HG02852 (cell line): ENCODE results near the gene GPR39.

Experiments used
- ATAC-seq: cut with Tn5 transposase; IDR thresholded peaks from one replicate; pipeline ENCODE4 v1.9.1; 2021; ENCODE audit warnings: mild to moderate bottlenecking, moderate library complexity; ENCODE audit not compliant: unreplicated experiment

GPR39 gene

DNA sequence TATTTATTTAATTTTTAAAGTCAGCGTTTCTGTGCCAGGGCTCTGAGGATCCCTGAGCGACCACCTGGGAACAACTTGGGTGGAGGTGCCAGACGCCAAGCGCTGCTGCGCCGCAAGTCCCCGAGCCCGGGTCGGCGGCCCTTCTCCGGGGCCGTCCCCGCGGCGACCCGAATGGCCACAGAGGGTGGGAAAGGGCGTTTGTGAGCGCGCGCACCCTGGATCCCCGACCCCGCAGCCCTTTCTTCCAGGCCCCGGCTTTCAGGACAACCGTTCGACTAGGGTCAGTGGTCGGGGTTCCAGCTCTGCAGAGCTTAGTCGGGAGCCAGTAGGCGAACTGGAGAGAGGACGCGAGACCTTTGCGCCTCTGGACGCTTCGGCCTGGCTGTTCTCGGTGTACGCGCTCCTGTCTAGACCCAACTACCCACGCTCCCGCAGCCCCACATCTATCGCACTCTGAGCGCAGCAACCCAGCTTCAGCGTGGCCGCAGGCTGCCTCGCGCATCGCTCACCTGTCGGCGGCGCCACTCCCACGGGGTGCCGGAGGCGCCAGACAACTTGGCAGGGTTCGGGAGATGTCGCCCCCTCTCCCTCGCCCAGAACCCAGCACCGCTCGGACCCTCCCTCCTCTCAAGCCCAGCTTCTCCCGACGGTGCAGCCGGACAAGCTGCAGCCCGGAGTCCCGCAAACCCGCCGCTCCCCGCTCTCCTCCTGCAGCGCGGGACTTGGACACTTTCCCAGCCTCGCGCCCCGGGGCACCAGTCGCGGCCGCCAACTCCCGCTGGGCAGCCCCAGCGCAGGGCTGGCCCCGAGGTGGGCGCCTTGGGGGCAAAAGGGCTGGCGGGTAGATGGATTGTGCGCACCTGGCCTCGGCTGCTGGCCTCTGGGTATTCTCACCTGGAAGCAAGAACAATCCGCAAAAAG lies 252.6 kb downstream of the GPR39 start:
- no peak for ATAC-seq

DNA sequence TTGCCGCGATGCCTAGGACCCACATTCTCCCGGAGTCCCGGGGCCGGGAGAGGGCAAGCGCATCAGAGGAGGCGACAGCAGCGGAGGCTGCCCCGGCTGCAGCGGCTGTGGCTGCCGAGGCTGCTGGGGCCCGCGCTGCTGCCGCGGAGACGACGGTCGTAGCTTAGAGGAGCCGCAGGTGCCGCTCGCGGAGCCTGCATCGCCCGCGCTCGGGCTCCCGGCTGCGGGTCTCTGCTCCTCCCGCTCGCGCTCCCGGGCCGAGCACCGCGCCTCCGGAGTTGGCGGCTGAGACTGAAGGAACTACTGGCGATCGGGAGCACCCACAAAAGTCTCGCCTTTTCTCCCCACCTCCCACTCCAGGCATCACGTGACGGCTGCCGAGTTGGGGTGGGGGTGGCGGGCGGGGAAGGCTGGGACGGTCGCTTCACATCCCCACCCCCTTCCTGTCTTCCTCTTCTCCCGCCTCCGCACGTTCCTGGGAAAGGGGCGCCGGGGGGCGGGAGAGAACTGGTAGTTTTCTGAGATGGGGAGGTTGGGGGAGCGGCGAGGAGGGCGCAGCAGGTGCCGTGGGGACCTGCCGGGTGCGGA lies 253.4 kb downstream of the GPR39 start, which contains the start of gene LYPD1:
Gene LYPD1 (minus strand): TSS at position 298 of the 588 bp plus-strand sequence. CDS start 273 bp downstream, at position 25.
- ATAC-seq, result no peak

DNA sequence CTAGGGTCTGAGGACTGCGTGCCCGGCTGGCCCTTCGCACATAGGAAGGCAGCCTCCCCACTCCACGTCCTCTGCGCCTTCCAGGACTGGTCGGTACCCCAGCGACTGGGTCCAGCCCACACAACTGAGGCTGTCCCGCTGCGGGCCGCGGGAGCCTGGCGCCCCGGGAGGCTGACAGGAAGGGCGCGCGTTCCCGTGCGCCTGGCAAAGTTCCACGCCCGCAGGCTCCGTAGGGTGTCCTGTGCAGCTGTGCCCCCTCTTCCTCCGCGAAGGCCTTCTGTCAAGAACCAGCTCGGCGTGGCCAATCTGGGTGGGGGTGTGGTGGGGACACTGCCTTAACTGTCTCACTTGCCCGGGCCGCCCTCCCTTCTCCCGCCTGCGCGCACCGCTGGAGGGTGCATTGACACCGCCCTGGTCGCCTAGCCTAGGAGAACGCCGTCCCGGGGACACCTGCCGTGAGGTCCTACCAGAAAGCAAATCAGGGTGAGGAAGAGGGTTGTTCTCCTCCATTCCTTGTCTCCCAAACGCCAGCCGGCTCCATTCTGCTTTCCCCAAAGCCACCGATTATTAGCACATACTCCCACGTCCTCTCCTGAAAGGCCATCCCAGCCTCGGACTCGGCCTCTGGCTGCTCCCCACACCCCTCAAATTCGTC lies 254.0 kb downstream of the GPR39 start:
- ATAC-seq, result no peak

DNA sequence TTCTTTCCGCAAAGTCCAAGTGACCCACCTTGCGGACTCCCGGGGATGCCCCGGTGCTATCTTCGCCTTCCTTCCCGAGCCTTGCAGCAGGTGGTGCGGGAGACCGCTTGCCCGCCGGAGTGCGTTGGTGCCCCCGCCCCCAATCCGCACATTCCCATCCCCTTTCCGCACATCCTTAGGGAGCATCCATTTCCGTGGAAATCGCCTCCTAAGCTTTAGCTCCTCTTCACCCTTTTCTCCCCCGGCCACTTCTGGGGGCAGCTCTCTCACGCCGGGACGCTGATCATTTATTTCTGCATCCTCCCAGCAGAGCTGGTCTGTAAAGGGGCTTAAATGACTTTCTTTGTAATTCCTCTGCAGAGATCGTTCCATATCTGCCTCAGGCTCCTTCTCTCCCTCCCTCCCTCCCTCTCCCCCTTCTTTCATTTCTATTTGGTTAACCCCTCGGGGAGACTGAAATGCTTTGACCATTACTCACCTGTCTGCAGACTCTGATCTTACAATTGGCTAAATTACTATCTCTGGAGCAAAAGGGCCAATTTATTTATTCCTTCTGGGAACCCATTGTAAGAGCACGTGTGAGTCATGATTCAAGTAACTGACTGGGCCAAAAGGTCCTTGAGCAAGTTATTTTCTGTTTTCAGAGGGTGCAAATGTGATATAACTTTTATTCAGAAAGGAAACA lies 254.7 kb downstream of the GPR39 start:
- no peak for ATAC-seq

DNA sequence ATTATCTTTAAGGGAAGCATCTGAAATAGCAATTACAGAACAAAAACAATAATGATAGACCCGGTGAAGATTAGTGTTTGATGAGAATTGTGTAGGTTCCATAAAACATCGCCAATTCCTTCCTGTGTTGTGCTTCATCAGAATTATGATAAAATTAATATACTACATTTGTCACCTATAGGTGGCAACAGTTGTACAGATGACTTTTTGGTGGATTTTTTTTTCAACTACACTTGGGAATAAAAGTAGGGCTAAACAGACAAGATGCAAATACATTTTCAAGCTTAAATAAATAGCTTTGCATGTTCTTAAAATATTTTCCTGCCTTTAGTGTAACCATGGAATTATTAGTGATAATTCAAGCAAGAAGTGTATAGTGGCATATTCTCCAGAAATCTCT lies 260.4 kb downstream of the GPR39 start:
- ATAC-seq, result no peak

DNA sequence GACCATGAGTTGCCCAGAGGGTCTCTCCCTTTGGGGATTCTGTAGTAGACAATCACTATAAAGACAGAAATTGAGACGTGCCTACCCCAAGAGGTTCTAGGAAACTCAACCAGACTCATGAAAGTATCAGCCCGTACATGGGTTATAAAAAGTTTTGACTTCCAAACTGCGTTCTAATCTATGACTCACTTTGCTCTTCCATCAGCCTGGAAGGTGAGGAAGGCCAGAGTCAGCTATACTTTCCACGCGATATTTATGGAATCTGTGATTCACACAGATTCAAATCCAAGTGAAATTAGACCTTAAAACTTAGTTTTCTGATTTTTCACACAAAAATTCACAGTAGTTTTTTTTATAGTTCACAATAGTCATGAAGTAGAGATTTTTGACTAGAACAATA lies 261.1 kb downstream of the GPR39 start:
- no peak for ATAC-seq

DNA sequence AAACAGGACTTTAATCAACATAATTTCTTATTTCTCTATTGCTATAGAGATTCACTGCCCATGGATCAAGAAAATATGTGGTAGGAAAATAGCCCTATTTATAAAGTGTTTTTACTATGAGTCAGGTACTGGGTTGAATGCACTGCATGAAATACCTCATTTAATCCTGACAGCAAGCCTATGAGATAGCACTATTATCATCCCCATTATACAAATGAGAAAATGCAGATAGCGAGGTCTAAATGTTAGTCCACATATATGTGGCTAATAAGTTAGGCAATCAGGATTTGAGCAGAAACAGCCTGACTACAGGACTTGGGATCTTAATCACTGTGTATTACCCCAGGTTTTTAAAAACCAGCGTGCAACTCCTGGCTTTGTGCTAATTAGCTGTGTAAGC lies 261.9 kb downstream of the GPR39 start:
- no peak for ATAC-seq

DNA sequence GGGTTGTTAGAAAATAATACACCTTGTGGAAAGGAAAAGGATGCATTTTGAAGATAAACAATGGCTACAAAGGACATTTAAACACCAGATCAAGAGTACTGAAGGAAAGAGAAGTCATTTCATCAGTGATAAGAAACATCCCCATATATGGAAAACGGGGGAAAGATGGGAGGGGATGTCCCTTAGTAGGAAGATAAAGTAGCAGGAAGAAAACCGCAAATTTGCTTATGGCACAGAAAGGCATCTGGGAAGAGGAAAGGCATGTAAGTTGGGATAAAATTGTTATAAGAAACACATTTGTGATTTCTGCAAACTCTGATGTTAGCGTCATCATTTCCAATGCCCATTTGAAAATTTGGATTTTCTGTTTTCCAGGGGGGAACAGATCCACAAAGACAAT lies 263.9 kb downstream of the GPR39 start:
- no peak for ATAC-seq

DNA sequence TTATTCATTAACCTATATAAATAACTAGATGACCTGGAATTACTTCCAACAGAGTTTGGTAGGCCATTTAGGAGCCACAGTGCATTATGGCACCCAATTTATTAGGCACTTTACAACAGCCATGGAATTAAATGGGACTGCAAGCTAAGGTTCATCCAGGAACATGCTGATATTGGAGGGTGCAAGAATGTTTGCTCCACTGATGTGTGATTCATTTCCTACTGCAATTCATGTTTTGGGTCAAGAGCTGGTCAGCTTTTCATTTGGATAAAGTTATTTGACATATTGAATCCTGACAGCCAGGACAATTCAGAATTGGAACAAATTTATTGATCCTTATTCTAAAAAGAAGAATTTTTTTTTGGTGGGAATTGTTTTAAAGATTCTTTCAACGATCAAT lies 265.2 kb downstream of the GPR39 start:
- no peak for ATAC-seq

DNA sequence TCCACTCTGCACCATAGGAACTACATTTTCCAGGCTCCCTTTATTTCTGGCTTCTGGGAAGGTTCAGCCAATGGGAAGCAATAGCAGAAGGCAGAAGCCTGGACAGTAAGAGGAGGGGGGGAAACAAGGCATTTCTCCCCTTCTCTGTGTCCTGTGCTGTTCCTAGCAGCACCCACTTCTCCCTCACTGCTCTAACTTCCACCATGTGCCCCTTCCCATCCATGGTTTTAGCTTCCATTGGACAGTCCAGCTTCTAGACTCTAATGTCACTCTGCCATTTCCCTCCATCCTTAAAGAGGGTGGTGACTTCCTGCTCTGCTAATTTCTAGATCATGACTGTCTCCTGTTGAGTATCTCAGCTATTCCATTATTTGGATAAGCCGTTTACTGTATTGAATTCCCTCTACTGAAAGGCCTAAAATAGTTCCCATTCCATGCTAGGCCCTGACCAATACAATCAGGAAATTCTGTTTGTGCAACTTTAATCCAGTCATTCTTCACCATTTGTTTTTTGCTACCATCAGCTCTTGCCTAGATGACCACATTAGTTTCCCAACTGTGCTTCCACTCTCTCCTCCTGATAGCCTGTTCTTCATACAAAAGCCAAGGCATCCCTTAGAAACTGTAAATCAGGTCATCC lies 274.2 kb downstream of the GPR39 start:
- no peak for ATAC-seq

DNA sequence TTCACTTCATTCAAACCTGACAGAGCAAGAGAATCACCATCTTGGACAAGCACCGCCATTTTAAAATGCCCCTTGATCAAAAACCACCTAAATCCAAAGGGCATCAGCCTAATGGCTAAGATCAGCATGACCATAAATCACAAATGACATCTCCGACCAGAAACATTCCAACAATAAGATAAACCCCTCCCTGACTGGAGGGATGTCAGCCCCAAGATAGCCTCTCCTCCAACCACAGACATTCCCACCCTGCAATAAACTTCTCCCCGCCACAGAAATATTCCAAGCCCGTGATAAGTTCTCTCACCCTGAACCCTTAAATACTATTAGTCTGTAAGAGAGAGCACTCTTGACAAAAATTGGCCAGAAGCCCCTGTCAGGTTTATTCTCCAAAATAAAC lies 275.0 kb downstream of the GPR39 start:
- ATAC-seq, result no peak

DNA sequence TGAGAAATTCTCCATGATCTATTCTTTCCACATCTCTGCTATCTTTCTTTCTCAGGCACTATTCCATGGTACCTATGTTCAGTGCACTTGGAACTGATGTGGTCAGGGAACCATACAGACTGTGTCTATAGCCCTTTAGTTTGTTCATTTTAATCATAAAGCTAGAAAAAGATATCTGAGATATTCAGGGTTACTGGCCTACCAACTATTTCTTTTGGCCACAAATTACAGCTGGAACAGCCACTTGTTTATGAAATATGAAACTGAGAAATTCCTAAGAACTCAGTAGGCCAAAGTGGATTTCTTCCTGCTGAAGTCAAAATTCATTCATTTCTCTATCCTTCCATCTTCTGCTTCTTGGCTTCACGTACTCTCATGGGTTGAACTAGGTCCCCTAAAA lies 276.2 kb downstream of the GPR39 start:
- ATAC-seq, result no peak
